HepG2 (cell line): ENCODE data around the gene GAL3ST1. TPM values are rescaled to one million over a fixed set of nuclear protein-coding genes. Genes with fewer than 3 reads are reported as not detected.

Experiments
- BORCS8-MEF2B ChIP-seq: sonication (generic); formaldehyde crosslinking; IDR thresholded peaks from 2 replicates; pipeline ENCODE4 v1.8.0; 2022; ENCODE audit warnings: mild to moderate bottlenecking, missing genetic modification reagents
- CHD2 ChIP-seq: IDR thresholded peaks from 2 replicates; pipeline ENCODE4 v1.6.1; 2011; ENCODE audit warnings: low read depth, low read length, improper control_type of control experiment
- HINFP ChIP-seq: sonication (generic); formaldehyde crosslinking; IDR thresholded peaks from 2 replicates; pipeline ENCODE4 v1.4.0; 2020; ENCODE audit warnings: low read depth, mild to moderate bottlenecking, missing genetic modification reagents
- KDM2A ChIP-seq: sonication (generic); formaldehyde crosslinking; IDR thresholded peaks from 2 replicates; pipeline ENCODE4 v1.4.0; 2020; ENCODE audit warnings: low read depth, missing genetic modification reagents, borderline replicate concordance
- RARA ChIP-seq: IDR thresholded peaks from 2 replicates; pipeline ENCODE4 v1.6.1; 2016; ENCODE audit warnings: missing genetic modification reagents, missing compliant biosample characterization
- TMF1 ChIP-seq: sonication (generic); formaldehyde crosslinking; IDR thresholded peaks from 2 replicates; pipeline ENCODE4 v1.8.1; 2022; ENCODE audit warnings: low read depth, missing genetic modification reagents
- ZNF431 ChIP-seq: sonication (generic); formaldehyde crosslinking; IDR thresholded peaks from 2 replicates; pipeline ENCODE4 v1.9.0; 2022; ENCODE audit warnings: missing genetic modification reagents, low read depth, mild to moderate bottlenecking, borderline replicate concordance
- ZUFSP ChIP-seq: sonication (generic); formaldehyde crosslinking; IDR thresholded peaks from 2 replicates; pipeline ENCODE4 v1.9.0; 2021; ENCODE audit warnings: missing genetic modification reagents, mild to moderate bottlenecking, borderline replicate concordance
- polyA plus RNA-seq, 8 experiments: library from polyadenylated mRNA; depleted of rRNA in 3 of 8; stranded (reverse) in 7 of 8; unstranded in 1 of 8; fragments of >200 nt; fragmentation: Illumina TruSeq in 4 of 8; extraction: Trizol in 4 of 8; gene quantifications; 2 replicates each; pipeline versions ENCODE4 v1.2.1 to v1.2.3, GENCODE V29; 2011 to 2016; ENCODE audit warnings: low read depth in 4 of 8, missing spikeins in 1 of 8, mixed read lengths in 1 of 8; ENCODE audit not compliant: insufficient read depth in 1 of 8
- total RNA-seq, 5 experiments: library from RNA; depleted of rRNA; stranded (reverse); fragments of >200 nt; fragmentation: Illumina TruSeq; extraction: Trizol; gene quantifications; 2 replicates each; pipeline ENCODE4 v1.2.3, GENCODE V29; 2016; ENCODE audit warnings: low read depth in 1 of 5
- TF ChIP-seq, protein P1 (sequence below): sonication (generic); formaldehyde crosslinking; IDR thresholded peaks from 2 replicates; pipeline ENCODE4 v1.4.0; 2020; ENCODE audit warnings: missing genetic modification reagents
- TF ChIP-seq, protein P2 (sequence below), 2 experiments: sonication (generic) in 1 of 2; formaldehyde crosslinking in 1 of 2; IDR thresholded peaks; 2 replicates each; pipeline versions ENCODE4 v1.6.1 to v1.9.0; 2014 to 2022; ENCODE audit warnings: antibody characterized with exemption in 1 of 2, borderline replicate concordance in 1 of 2, inconsistent platforms in 1 of 2, low read depth in 1 of 2, missing genetic modification reagents in 1 of 2
- TF ChIP-seq, protein P3 (sequence below): sonication (generic); formaldehyde crosslinking; IDR thresholded peaks from 2 replicates; pipeline ENCODE4 v1.8.1; 2023; ENCODE audit warnings: missing genetic modification reagents, inconsistent platforms, borderline replicate concordance
- TF ChIP-seq, protein P4 (sequence below): sonication (generic); formaldehyde crosslinking; IDR thresholded peaks from 2 replicates; pipeline ENCODE4 v1.4.0; 2020; ENCODE audit warnings: mild to moderate bottlenecking, missing genetic modification reagents

The GAL3ST1 gene
- total and polyA plus RNA-seq, 2 of the 13 experiments (the other 11 are each of a cell fraction or from before 2014, with no cell fraction given), result 4.4 to 14.7 TPM

DNA sequence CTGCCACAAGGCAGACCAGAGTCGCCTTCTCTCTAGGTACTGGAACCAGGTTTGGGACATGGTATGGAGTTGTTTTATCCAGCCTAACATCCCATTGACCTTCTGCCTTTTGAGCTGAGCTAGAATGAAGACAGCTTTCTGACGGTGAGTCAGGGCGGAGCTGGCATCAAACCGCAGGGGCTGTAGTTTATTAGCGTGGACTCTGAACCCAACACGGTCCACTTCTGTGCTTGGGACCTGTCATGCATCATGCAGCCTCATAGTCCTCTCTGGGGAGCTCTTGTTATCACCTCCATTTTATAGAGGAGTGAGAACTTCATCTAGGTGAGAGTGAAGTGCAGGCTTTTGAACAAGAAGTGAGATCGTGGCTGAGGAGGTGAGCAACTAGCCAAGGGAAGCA, 8.3 kb downstream of the GAL3ST1 start (continued):
- TF ChIP-seq, protein P1, sequence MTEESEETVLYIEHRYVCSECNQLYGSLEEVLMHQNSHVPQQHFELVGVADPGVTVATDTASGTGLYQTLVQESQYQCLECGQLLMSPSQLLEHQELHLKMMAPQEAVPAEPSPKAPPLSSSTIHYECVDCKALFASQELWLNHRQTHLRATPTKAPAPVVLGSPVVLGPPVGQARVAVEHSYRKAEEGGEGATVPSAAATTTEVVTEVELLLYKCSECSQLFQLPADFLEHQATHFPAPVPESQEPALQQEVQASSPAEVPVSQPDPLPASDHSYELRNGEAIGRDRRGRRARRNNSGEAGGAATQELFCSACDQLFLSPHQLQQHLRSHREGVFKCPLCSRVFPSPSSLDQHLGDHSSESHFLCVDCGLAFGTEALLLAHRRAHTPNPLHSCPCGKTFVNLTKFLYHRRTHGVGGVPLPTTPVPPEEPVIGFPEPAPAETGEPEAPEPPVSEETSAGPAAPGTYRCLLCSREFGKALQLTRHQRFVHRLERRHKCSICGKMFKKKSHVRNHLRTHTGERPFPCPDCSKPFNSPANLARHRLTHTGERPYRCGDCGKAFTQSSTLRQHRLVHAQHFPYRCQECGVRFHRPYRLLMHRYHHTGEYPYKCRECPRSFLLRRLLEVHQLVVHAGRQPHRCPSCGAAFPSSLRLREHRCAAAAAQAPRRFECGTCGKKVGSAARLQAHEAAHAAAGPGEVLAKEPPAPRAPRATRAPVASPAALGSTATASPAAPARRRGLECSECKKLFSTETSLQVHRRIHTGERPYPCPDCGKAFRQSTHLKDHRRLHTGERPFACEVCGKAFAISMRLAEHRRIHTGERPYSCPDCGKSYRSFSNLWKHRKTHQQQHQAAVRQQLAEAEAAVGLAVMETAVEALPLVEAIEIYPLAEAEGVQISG (CRISPR knock-in tag), result no peak
- no peak for TF ChIP-seq TMF1 (CRISPR knock-in tag)
- TF ChIP-seq CHD2, result no peak
- TF ChIP-seq BORCS8-MEF2B (CRISPR knock-in tag), result no peak
- TF ChIP-seq ZNF431 (CRISPR knock-in tag), result no peak
- TF ChIP-seq, protein P2, sequence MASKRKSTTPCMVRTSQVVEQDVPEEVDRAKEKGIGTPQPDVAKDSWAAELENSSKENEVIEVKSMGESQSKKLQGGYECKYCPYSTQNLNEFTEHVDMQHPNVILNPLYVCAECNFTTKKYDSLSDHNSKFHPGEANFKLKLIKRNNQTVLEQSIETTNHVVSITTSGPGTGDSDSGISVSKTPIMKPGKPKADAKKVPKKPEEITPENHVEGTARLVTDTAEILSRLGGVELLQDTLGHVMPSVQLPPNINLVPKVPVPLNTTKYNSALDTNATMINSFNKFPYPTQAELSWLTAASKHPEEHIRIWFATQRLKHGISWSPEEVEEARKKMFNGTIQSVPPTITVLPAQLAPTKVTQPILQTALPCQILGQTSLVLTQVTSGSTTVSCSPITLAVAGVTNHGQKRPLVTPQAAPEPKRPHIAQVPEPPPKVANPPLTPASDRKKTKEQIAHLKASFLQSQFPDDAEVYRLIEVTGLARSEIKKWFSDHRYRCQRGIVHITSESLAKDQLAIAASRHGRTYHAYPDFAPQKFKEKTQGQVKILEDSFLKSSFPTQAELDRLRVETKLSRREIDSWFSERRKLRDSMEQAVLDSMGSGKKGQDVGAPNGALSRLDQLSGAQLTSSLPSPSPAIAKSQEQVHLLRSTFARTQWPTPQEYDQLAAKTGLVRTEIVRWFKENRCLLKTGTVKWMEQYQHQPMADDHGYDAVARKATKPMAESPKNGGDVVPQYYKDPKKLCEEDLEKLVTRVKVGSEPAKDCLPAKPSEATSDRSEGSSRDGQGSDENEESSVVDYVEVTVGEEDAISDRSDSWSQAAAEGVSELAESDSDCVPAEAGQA (IDR thresholded peaks at IDR 0.05; ENCODE audit: low read depth), result peak; percentile 31; the same call in 1 of the 2 replicates
- TF ChIP-seq, protein P2 (CRISPR knock-in tag; IDR thresholded peaks at IDR 0.05; ENCODE audit: borderline replicate concordance), result no peak
- TF ChIP-seq, protein P3, sequence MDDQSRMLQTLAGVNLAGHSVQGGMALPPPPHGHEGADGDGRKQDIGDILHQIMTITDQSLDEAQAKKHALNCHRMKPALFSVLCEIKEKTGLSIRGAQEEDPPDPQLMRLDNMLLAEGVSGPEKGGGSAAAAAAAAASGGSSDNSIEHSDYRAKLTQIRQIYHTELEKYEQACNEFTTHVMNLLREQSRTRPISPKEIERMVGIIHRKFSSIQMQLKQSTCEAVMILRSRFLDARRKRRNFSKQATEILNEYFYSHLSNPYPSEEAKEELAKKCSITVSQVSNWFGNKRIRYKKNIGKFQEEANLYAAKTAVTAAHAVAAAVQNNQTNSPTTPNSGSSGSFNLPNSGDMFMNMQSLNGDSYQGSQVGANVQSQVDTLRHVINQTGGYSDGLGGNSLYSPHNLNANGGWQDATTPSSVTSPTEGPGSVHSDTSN (CRISPR knock-in tag), result no peak
- TF ChIP-seq ZUFSP (CRISPR knock-in tag), result no peak
- peak; percentile 50 for TF ChIP-seq RARA (CRISPR knock-in tag)
- no peak for TF ChIP-seq HINFP (CRISPR knock-in tag)
- peak; percentile 31; the same call in 1 of the 2 replicates for TF ChIP-seq KDM2A (CRISPR knock-in tag)
- TF ChIP-seq, protein P4, sequence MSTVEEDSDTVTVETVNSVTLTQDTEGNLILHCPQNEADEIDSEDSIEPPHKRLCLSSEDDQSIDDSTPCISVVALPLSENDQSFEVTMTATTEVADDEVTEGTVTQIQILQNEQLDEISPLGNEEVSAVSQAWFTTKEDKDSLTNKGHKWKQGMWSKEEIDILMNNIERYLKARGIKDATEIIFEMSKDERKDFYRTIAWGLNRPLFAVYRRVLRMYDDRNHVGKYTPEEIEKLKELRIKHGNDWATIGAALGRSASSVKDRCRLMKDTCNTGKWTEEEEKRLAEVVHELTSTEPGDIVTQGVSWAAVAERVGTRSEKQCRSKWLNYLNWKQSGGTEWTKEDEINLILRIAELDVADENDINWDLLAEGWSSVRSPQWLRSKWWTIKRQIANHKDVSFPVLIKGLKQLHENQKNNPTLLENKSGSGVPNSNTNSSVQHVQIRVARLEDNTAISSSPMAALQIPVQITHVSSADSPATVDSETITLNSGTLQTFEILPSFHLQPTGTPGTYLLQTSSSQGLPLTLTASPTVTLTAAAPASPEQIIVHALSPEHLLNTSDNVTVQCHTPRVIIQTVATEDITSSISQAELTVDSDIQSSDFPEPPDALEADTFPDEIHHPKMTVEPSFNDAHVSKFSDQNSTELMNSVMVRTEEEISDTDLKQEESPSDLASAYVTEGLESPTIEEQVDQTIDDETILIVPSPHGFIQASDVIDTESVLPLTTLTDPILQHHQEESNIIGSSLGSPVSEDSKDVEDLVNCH (CRISPR knock-in tag), result no peak
